ENCODE results near the gene MC5R. TPM values are rescaled to one million over a fixed set of nuclear protein-coding genes. Genes with fewer than 3 reads are reported as not detected.

The MC5R gene
- total RNA-seq, 1 donor from 2014 or later: not detected

DNA sequence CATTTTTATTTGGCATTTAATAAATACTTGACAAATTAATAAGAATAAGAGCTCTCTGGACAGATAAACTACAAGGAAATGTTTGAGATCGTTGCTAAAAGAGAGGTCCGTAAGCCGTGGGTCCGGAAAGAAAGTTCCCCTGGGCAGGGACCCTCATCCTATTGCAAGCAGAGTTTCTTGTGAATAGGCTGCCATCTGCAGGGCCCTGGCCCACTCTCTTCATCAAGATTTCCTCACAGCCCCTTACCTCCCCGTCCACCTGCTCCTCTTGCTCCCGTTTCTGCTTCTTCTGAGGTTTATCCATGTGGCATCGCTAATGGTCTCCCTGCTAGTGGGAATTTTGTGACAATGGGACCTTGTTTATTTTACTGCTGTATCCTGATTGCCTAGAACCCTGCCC, 30.1 kb upstream of the MC5R start:
- no peaks in the 10 kb centered on the region for H3F3A ChIP-seq (ENCODE audit: low read depth)
- H3K79me2 ChIP-seq (ENCODE audit: low read depth): no peaks in the 10 kb centered on the region
- no peak overlapping the region for H3K4me3 ChIP-seq
- DNase-seq (ENCODE audit: low spot score): no peak
- no peak overlapping the region for H3K27ac ChIP-seq
- no peak overlapping the region for H3K4me2 ChIP-seq
- H4K20me1 ChIP-seq (ENCODE audit: low read depth): no peaks in the 10 kb centered on the region
- no peaks in the 10 kb centered on the region for H3K27me3 ChIP-seq
- H3K36me3 ChIP-seq: no peaks in the 10 kb centered on the region
- H3K9me3 Mint-ChIP-seq: no peaks in the 10 kb centered on the region
- H3K4me3 Mint-ChIP-seq: no peak overlapping the region
- H2AFZ ChIP-seq (replicated peaks): no peak overlapping the region
- TF ChIP-seq, protein P1, sequence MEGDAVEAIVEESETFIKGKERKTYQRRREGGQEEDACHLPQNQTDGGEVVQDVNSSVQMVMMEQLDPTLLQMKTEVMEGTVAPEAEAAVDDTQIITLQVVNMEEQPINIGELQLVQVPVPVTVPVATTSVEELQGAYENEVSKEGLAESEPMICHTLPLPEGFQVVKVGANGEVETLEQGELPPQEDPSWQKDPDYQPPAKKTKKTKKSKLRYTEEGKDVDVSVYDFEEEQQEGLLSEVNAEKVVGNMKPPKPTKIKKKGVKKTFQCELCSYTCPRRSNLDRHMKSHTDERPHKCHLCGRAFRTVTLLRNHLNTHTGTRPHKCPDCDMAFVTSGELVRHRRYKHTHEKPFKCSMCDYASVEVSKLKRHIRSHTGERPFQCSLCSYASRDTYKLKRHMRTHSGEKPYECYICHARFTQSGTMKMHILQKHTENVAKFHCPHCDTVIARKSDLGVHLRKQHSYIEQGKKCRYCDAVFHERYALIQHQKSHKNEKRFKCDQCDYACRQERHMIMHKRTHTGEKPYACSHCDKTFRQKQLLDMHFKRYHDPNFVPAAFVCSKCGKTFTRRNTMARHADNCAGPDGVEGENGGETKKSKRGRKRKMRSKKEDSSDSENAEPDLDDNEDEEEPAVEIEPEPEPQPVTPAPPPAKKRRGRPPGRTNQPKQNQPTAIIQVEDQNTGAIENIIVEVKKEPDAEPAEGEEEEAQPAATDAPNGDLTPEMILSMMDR (IDR thresholded peaks at IDR 0.05): no peak
- TF ChIP-seq EZH2phosphoT487 (IDR thresholded peaks at IDR 0.05) (no peak), EZH2 (IDR thresholded peaks at IDR 0.05) (no peak)
- no peaks in the 10 kb centered on the region for H3K4me1 Mint-ChIP-seq
- H3K36me3 Mint-ChIP-seq: no peaks in the 10 kb centered on the region
- peaks cover 2% of the 10 kb centered on the region for H3K27me3 Mint-ChIP-seq (ENCODE audit: insufficient read depth, low read depth)
- H3K27ac Mint-ChIP-seq: no peak overlapping the region
- H3K9ac ChIP-seq: no peak overlapping the region
- H3K4me1 ChIP-seq: no peaks in the 10 kb centered on the region
- no peaks in the 10 kb centered on the region for H3K9me3 ChIP-seq (ENCODE audit: low read depth)

DNA sequence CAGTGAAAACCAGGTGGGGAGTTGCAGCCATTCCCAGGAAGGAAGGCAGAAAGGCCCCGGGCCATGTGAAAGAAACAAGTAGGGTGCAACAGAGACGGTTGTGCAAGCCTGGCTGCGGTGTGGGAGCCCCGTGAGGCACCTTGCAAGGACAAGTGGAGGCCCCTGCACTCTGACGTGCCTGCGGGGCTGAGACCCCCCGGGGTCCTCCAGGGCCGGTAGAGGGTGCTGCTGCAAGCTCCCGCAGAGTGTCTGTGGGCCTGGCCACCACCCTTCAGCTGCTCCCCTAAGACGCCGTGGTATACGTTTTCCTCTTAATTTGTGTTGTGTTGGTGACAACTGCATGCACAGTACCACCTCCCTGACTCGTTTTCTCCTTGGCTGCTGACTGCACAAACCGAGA, 27.4 kb upstream of the MC5R start:
- TF ChIP-seq, protein P1 (IDR thresholded peaks at IDR 0.05): no peak
- TF ChIP-seq EZH2 (IDR thresholded peaks at IDR 0.05) (no peak), EZH2phosphoT487 (IDR thresholded peaks at IDR 0.05) (no peak)
- no peaks in the 10 kb centered on the region for H3K9me3 ChIP-seq (ENCODE audit: low read depth)
- H3K9ac ChIP-seq: no peak overlapping the region
- no peaks in the 10 kb centered on the region for H3K79me2 ChIP-seq (ENCODE audit: low read depth)
- no peak overlapping the region for H2AFZ ChIP-seq (replicated peaks)
- H3K27me3 Mint-ChIP-seq (ENCODE audit: insufficient read depth, low read depth): peaks cover 19% of the 10 kb centered on the region
- H3K4me3 Mint-ChIP-seq: no peak overlapping the region
- H3K27ac ChIP-seq: no peak overlapping the region
- H3K27ac Mint-ChIP-seq: no peak overlapping the region
- no peak for DNase-seq (ENCODE audit: low spot score)
- H3K4me2 ChIP-seq: no peak overlapping the region
- no peaks in the 10 kb centered on the region for H4K20me1 ChIP-seq (ENCODE audit: low read depth)
- no peaks in the 10 kb centered on the region for H3F3A ChIP-seq (ENCODE audit: low read depth)
- H3K4me3 ChIP-seq: no peak overlapping the region
- H3K27me3 ChIP-seq: peaks cover 21% of the 10 kb centered on the region
- peaks cover 7% of the 10 kb centered on the region for H3K4me1 Mint-ChIP-seq
- H3K36me3 ChIP-seq: no peaks in the 10 kb centered on the region
- H3K4me1 ChIP-seq: no peaks in the 10 kb centered on the region
- no peaks in the 10 kb centered on the region for H3K36me3 Mint-ChIP-seq
- H3K9me3 Mint-ChIP-seq: no peaks in the 10 kb centered on the region

DNA sequence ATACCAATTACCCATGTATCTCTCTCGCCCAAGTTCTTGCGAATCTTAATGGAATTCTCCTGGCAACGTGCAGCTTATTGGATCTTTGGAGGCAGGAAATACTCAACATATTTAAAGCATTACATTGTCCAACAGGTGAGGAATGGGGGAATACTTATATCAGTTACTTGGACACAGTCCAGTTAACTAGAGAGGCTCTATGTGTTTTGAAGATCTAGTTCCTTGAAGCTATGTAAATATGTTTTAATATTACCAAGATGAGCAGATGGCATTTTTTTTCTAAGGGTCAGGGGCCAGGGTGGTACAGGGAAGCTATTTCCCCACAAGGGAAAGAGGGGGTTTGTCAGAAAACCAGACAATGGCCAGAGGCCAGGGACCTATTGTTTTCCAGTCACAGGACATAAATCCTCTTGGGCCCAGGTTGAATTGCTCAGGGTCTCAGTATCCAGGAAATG, 26.8 kb upstream of the MC5R start:
- H3K27me3 Mint-ChIP-seq (ENCODE audit: insufficient read depth, low read depth): peaks cover 22% of the 10 kb centered on the region
- Histone ChIP-seq H3K4me2 (no peak overlapping the region), H3F3A (ENCODE audit: low read depth) (no peaks in the 10 kb centered on the region), H3K27ac (no peak overlapping the region), H2AFZ (replicated peaks) (no peak overlapping the region), H3K36me3 (no peaks in the 10 kb centered on the region), H3K4me3 (no peak overlapping the region), H3K9ac (no peak overlapping the region), H4K20me1 (ENCODE audit: low read depth) (no peaks in the 10 kb centered on the region), H3K79me2 (ENCODE audit: low read depth) (no peaks in the 10 kb centered on the region), H3K27me3 (peaks cover 26% of the 10 kb centered on the region), H3K4me1 (no peaks in the 10 kb centered on the region), H3K9me3 (ENCODE audit: low read depth) (no peaks in the 10 kb centered on the region)
- H3K9me3 Mint-ChIP-seq: no peaks in the 10 kb centered on the region
- no peaks in the 10 kb centered on the region for H3K36me3 Mint-ChIP-seq
- no peak for TF ChIP-seq EZH2 (IDR thresholded peaks at IDR 0.05)
- TF ChIP-seq EZH2phosphoT487 (IDR thresholded peaks at IDR 0.05): no peak
- TF ChIP-seq, protein P1 (IDR thresholded peaks at IDR 0.05): no peak
- DNase-seq (ENCODE audit: low spot score): no peak
- peaks cover 7% of the 10 kb centered on the region for H3K4me1 Mint-ChIP-seq
- no peak overlapping the region for H3K4me3 Mint-ChIP-seq
- no peak overlapping the region for H3K27ac Mint-ChIP-seq

Data from neural progenitor cell (in vitro differentiated cells).